ENCODE measurements around the gene PGAP6.
A peak's percentile ranks its signal among the peaks of the same experiment; 100 is the strongest.
"Not testable (repeated sequence)": the region's sequence is repeated elsewhere in the genome, so short reads cannot be mapped to it uniquely, and the experiment has no call there.

Gene PGAP6, protein sequence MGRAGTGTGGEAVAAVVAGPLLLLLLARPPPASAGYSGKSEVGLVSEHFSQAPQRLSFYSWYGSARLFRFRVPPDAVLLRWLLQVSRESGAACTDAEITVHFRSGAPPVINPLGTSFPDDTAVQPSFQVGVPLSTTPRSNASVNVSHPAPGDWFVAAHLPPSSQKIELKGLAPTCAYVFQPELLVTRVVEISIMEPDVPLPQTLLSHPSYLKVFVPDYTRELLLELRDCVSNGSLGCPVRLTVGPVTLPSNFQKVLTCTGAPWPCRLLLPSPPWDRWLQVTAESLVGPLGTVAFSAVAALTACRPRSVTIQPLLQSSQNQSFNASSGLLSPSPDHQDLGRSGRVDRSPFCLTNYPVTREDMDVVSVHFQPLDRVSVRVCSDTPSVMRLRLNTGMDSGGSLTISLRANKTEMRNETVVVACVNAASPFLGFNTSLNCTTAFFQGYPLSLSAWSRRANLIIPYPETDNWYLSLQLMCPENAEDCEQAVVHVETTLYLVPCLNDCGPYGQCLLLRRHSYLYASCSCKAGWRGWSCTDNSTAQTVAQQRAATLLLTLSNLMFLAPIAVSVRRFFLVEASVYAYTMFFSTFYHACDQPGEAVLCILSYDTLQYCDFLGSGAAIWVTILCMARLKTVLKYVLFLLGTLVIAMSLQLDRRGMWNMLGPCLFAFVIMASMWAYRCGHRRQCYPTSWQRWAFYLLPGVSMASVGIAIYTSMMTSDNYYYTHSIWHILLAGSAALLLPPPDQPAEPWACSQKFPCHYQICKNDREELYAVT
- total RNA-seq: 44.2 to 111 (median 109) reads per million in 3 experiments

- peak; percentile 58 for DNase-seq
Observed at GRCh38 chr16:381789-382717, at the start of gene PGAP6. Gene PGAP6, minus strand, starts transcription at chr16:381978. Its CDS starts 157 bp downstream, at chr16:381821.

- no peak for DNase-seq
Observed at GRCh38 chr16:430904-431303, 49.1 kb upstream of the PGAP6 start.

DNA sequence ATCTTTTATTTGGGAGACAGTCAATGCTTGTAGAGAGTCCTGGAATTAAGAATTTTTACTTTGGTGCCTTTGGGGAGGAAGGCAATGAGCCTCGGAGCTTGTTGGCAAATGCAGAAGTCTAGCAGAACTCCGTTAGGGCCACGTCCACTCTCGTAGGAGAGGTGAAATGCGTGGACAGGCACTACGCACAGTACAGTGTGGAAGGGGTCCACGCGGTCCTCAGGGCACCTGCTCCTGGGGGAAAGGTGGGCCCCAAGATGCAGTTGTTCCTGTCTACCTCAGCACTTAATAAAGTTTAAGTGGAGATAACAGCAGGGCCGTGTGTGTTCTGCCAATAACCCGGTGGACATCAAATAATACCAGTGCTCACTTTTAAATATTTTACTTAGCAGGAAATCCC, 45.5 kb upstream of the PGAP6 start:
- DNase-seq: no peak

DNA sequence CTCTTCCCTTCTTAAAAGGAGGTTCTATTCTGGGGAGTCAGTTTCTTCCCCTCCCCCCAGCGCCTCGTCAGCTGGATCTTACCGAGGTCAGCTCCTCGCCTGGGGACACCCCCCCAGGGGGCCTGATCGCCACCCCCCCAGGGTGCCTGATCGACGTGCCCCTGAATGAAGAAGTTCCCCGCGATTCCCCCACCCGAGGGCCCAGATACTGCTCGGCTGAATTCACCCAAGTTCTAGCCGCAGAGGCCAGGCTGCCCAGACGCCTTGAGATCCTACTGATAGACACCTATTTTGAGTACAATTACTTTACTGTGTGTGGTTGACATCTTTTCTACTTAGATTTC, 45.1 kb upstream of the PGAP6 start:
- no peak for DNase-seq

- no peak for DNase-seq
Observed at GRCh38 chr16:426115-426905, 44.5 kb upstream of the PGAP6 start.

DNA sequence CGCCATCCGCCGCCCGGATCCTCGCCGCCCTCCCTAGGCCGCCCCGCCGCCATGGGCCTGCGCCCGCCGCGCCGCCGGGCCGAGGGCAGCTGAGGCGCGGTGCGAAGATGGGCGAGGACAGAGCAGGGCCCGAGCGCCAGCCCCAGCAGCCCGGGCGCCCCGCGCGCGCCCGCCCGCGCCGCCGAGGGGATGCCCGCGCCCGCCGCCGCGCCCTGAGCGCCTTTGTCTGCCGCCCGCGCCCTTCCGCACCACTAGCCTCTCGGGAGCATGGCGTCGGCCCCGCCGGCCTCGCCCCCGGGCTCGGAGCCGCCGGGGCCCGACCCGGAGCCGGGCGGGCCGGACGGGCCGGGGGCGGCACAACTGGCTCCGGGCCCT, 43.9 kb upstream of the PGAP6 start:
- DNase-seq: no peak

DNA sequence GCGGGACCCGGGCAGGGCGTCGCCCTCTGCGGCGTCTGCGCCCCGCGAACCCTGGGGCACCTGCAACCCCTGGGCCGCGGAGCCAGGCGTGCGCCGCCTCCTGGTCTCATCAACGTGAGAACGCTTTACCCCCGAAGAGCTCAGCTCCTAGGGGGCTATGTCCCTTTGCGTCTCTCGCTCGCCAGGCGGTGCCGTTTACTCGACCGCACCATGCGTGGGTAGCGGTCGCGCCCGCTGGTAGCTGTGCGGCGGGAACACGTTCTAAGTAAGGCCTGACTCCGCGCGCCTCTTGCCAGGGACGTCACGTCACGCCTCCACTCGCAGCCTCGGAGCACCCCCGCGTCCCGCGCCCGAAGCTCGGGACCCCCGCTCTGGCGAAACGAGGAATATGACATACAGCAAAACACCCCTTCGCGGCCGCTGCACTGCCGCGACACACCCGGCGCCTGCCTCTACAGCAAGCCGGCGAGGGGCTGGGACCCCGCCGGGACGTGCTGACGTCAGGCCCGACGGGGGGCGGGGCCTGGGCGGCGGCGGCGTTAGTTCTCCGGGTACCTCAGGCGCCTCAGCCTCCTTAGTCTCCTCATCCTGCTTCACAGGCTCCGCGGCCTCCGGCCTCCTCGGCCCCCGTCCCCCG, 43.4 kb upstream of the PGAP6 start, which contains the start of gene RAB11FIP3:
TSS of gene RAB11FIP3 (plus strand) at position 568 of the 637 bp plus-strand sequence. CDS start 358 bp downstream, outside the sequence.
- peak; percentile 83 for DNase-seq

DNA sequence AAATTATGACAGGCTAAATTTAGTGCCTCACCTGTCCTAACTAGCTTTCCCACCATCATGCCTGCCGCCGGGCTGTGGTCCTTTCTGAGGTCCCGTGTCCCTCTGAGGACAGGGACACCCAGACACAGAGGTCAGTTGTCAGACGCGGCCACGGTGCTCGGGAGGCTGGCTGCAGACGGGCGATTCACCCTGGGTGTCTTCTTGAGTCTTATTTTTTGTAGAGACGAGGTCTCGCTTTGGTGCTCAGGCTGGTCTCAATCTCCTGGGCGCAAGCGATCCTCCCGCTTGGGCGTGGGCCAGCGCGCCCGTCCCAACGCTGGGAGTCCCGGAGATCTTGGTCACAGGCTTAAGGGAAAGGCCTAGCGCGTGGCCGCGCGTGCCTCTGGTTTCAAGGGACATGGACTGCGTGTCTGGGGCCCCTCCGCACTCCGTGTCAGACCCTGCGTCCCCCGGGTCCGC, 42.9 kb upstream of the PGAP6 start:
- no peak for DNase-seq

DNA sequence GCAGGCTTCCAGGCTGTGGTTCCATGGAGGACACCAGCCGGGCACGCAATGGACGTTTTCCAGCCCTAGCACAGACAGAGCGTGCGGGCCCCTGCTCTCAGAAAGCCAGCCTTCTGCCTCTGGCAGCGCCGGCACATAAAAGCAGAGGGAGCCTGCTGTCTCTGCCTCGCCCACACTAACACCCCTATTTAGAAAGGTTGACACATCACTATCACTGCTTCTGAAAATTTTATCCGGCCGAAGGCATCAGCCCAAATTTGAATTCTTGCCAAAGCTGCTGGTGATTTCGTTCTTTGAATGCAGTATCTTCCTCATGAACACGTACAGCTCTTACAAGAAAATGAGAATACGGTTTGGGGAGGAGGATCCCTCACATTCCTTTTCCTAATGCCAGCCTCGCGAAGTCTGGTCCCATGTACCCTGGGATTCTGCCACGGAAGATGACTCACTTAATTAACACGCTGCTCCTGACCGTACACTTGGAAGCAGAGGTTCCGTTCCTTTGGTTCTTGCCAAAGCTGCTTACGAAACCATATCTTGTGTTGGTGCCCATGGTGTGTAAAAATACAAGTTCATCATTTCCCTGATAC, 42.4 kb upstream of the PGAP6 start:
- no peak for DNase-seq

GRCh38 chr16:422179-422578, 40.4 kb upstream of the PGAP6 start:
- not testable (repeated sequence) for DNase-seq

GRCh38 chr16:415170-415498, 33.4 kb upstream of the PGAP6 start:
- DNase-seq: not testable (repeated sequence)

DNA sequence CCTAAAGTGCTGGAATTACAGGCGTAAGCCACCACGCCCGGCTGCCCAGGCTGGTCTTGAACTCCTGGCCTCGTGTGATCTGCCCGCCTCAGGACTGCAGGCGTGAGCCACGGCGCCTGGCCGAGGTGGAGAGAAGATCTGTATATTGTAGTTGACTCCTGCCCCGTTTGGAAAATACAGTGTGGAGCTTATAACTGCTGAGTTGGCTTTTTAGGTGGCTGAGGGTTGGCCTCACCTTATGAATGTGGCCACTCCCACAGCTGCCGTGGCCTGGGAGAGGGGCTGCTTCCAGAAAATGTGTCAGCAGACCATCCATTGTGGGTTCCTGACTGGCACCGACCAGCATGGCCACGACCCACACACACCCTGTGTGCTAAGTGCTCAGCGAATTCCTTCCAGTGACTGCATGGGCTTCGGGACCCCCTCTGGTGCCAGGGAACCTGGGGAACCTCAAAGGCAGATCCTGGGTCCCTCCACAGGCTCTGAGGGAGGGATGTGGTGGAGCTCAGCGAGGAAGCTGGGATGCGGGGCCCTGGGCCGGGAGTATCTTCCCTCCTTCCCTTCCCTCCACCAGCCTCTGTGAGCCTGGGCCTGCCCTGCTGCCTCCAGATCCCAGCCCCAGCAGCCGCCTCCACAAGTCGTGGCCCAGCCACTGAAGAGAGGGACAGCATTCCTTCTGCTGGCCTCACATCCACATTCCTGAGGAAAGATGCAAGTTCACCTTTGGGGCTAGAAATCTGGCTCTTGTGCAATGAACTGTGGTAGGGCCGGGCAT, 32.8 kb upstream of the PGAP6 start:
- no peak for DNase-seq

GRCh38 chr16:411576-412265, 29.9 kb upstream of the PGAP6 start:
- no peak for DNase-seq

DNA sequence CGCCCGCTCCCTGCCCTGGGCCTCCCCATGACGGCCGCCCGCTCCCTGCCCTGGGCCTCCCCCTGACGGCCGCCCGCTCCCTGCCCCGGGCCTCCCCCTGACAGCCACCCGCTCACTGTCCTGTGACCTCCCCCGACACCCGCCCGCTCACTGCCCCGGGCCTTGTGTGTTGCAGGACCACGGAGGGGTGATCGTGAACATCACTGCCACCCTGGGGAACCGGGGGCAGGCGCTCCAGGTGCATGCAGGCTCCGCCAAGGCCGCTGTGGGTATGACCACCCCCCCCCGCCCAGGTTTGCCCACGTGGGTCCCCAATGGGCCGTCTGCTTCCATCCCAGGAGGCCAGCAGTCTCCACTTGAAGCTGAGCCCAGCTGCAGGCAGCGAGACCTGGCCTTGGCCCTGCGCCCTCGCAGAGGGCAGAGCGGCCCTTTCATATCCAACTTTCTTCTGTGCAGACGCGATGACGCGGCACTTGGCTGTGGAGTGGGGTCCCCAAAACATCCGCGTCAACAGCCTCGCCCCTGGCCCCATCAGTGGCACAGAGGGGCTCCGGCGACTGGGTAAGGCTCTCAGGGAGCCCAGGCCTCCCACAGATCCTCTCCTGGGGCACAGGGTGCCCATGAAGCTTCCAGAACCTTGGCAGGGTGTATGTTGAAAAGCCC, 28.9 kb upstream of the PGAP6 start:
- DNase-seq: no peak

GRCh38 chr16:407253-407652, 25.5 kb upstream of the PGAP6 start:
- DNase-seq: no peak

GRCh38 chr16:405548-406506, 24.0 kb upstream of the PGAP6 start:
- no peak for DNase-seq

GRCh38 chr16:404971-405486, 23.3 kb upstream of the PGAP6 start:
- no peak for DNase-seq

Data from central memory CD4-positive, alpha-beta T cell (primary cell).